GM23338 (cell line): ENCODE measurements around the gene TMEM132D. TPM values are rescaled to one million over a fixed set of nuclear protein-coding genes. Genes with fewer than 3 reads are reported as not detected.

Experiments used
- ATAC-seq: fragments of 200-7000 bp; cut with Tn5 transposase; 3 replicates; pipeline ENCODE4 v1.9.1; 2020
- DNase-seq: peaks from one replicate; pipeline ENCODE4 v3.0.0-alpha.2; 2015; ENCODE audit warnings: low spot score
- H2AFZ ChIP-seq: fragments of 200-600 bp; sonication (generic); 2 replicates; pipeline ENCODE4 v1.8.0; 2016; ENCODE audit warnings: antibody characterized with exemption, mild to moderate bottlenecking, moderate library complexity
- H3F3A ChIP-seq: fragments of 200-600 bp; sonication (generic); replicated peaks from 2 replicates; pipeline ENCODE4 v1.8.0; 2017; ENCODE audit warnings: antibody characterized with exemption, mixed run types, low read depth
- H3K27ac ChIP-seq: fragments of 200-600 bp; sonication (generic); 2 replicates; pipeline ENCODE4 v1.6.1; 2016; ENCODE audit warnings: low read depth
- H3K27me3 ChIP-seq: fragments of 200-600 bp; sonication (generic); 2 replicates; pipeline ENCODE4 v1.8.0; 2016; ENCODE audit warnings: mild to moderate bottlenecking, mixed run types, moderate library complexity; ENCODE audit not compliant: insufficient read depth
- H3K36me3 ChIP-seq: fragments of 200-600 bp; sonication (generic); 2 replicates; pipeline ENCODE4 v1.8.0; 2016; ENCODE audit warnings: mild to moderate bottlenecking; ENCODE audit not compliant: insufficient read depth
- H3K4me1 ChIP-seq: fragments of 200-600 bp; sonication (generic); 2 replicates; pipeline ENCODE4 v1.8.0; 2016; ENCODE audit warnings: mild to moderate bottlenecking, moderate library complexity; ENCODE audit not compliant: insufficient read depth
- H3K4me2 ChIP-seq: fragments of 200-600 bp; sonication (generic); 2 replicates; pipeline ENCODE4 v1.7.1; 2017; ENCODE audit warnings: mixed run types
- H3K4me3 ChIP-seq: fragments of 200-600 bp; sonication (generic); 2 replicates; pipeline ENCODE4 v1.6.1; 2016; ENCODE audit warnings: mixed run types
- H3K79me2 ChIP-seq: fragments of 200-600 bp; sonication (generic); replicated peaks from 2 replicates; pipeline ENCODE4 v1.8.0; 2017; ENCODE audit warnings: mild to moderate bottlenecking; ENCODE audit not compliant: insufficient read depth
- H3K9me2 ChIP-seq: fragments of 200-600 bp; sonication (generic); 2 replicates; pipeline ENCODE4 v1.8.0; 2017; ENCODE audit not compliant: insufficient read depth
- H4K20me1 ChIP-seq: fragments of 200-600 bp; sonication (generic); replicated peaks from 2 replicates; pipeline ENCODE4 v1.8.0; 2017; ENCODE audit warnings: mild to moderate bottlenecking; ENCODE audit not compliant: insufficient read depth
- H3K27ac Mint-ChIP-seq: 2 replicates; pipeline ENCODE4 v1.8.0; 2020; ENCODE audit warnings: inconsistent platforms, mild to moderate bottlenecking, moderate library complexity, mixed read lengths
- H3K27me3 Mint-ChIP-seq: 3 replicates; pipeline ENCODE4 v1.8.0; 2022; ENCODE audit warnings: low read depth, mild to moderate bottlenecking, moderate library complexity, mixed read lengths, inconsistent platforms; ENCODE audit not compliant: insufficient read depth, poor library complexity
- H3K36me3 Mint-ChIP-seq: 3 replicates; pipeline ENCODE4 v1.8.0; 2021; ENCODE audit warnings: low read depth, mild to moderate bottlenecking, inconsistent platforms, moderate library complexity, mixed read lengths
- H3K4me1 Mint-ChIP-seq: 3 replicates; pipeline ENCODE4 v1.8.0; 2020; ENCODE audit warnings: mild to moderate bottlenecking, inconsistent platforms, mixed read lengths
- H3K4me3 Mint-ChIP-seq: 3 replicates; pipeline ENCODE4 v1.8.0; 2021; ENCODE audit warnings: moderate library complexity, mild to moderate bottlenecking, inconsistent platforms, mixed read lengths
- H3K9me3 Mint-ChIP-seq: 3 replicates; pipeline ENCODE4 v1.8.0; 2020; ENCODE audit warnings: moderate library complexity, mild to moderate bottlenecking, inconsistent platforms, mixed read lengths
- CREB1 ChIP-seq: fragments of 250-450 bp; sonication (Bioruptor Pico); IDR thresholded peaks from 2 replicates; pipeline ENCODE4 v1.5.0; 2020; ENCODE audit warnings: low read depth, mild to moderate bottlenecking, moderate library complexity
- EZH2 ChIP-seq: fragments of 200-600 bp; sonication (generic); IDR thresholded peaks from one replicate; pipeline ENCODE4 v1.8.0; 2017; ENCODE audit warnings: antibody characterized with exemption, mild to moderate bottlenecking, low read depth; ENCODE audit not compliant: unreplicated experiment
- EZH2phosphoT487 ChIP-seq: fragments of 200-600 bp; sonication (generic); IDR thresholded peaks from one replicate; pipeline ENCODE4 v1.8.1; 2018; ENCODE audit warnings: antibody characterized with exemption; ENCODE audit not compliant: unreplicated experiment
- JUNB ChIP-seq: IDR thresholded peaks from one replicate; pipeline ENCODE4 v1.6.1; 2016; ENCODE audit warnings: antibody characterized with exemption; ENCODE audit not compliant: unreplicated experiment
- polyA plus RNA-seq: library from polyadenylated mRNA; unstranded; fragments of >200 nt; fragmentation: Nextera tagmentation; extraction: Ambion mirVana; gene quantifications from 2 replicates; pipeline ENCODE4 v1.2.1, GENCODE V29; 2016
- total RNA-seq: library from RNA; depleted of rRNA; stranded (reverse); fragments of >200 nt; shearing (Covaris generic); gene quantifications from 2 replicates; pipeline ENCODE4 v1.2.3, GENCODE V29; 2014
- TF ChIP-seq, protein P1 (sequence below): IDR thresholded peaks from one replicate; pipeline ENCODE4 v1.6.1; 2018; ENCODE audit warnings: antibody characterized with exemption; ENCODE audit not compliant: unreplicated experiment
- TF ChIP-seq, protein P2 (sequence below): fragments of 250-450 bp; sonication (Bioruptor Pico); IDR thresholded peaks from 2 replicates; pipeline ENCODE4 v1.5.0; 2020; ENCODE audit warnings: mild to moderate bottlenecking, moderate library complexity
- TF ChIP-seq, protein P3 (sequence below), 2 experiments: fragments of 200-600 bp in 1 of 2; sonication (generic) in 1 of 2; conservative IDR thresholded peaks; 2 replicates each; pipeline versions ENCODE4 v1.5.1 to v1.6.1; 2016 to 2017; ENCODE audit warnings: antibody characterized with exemption in 2 of 2, low read depth in 2 of 2, mild to moderate bottlenecking in 2 of 2, moderate library complexity in 1 of 2

The TMEM132D gene
- total and polyA plus RNA-seq, 2 experiments from 2014 or later = 0.44 to 5.3 TPM

DNA sequence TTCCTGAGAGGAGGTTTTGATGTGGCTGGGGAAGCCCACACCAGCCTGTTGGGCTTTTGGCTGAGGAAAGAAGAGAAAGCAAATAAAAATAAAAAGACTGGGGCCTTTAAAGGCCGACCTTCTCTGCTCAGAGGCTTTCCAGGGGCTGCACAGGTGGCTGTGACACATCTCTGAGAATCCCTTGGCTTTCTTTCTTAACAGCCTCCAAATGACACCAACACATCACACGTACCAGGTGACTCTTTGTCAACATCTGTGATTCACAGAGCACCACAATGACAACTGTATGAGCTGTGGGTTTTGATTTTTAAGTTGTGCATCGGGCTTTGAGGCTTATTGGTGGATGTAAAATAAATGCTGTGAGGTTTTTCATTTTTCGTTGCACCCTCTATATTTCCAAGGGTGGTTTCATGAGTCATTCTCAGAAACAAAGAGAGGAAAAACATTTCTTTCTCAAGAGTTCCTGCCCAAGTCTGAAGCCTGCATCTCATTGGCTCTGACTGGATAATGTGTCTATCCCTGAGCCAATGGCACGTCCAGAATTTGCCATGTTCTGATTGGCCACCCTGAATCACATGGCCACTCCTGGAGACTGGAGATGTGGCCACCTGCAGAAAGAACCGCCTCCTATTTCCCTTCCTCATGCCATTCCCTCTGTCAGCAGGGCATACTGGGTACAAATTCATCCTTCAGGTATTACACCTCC is 701.6 kb downstream of the TMEM132D start (continued):
- TF ChIP-seq, protein P1, sequence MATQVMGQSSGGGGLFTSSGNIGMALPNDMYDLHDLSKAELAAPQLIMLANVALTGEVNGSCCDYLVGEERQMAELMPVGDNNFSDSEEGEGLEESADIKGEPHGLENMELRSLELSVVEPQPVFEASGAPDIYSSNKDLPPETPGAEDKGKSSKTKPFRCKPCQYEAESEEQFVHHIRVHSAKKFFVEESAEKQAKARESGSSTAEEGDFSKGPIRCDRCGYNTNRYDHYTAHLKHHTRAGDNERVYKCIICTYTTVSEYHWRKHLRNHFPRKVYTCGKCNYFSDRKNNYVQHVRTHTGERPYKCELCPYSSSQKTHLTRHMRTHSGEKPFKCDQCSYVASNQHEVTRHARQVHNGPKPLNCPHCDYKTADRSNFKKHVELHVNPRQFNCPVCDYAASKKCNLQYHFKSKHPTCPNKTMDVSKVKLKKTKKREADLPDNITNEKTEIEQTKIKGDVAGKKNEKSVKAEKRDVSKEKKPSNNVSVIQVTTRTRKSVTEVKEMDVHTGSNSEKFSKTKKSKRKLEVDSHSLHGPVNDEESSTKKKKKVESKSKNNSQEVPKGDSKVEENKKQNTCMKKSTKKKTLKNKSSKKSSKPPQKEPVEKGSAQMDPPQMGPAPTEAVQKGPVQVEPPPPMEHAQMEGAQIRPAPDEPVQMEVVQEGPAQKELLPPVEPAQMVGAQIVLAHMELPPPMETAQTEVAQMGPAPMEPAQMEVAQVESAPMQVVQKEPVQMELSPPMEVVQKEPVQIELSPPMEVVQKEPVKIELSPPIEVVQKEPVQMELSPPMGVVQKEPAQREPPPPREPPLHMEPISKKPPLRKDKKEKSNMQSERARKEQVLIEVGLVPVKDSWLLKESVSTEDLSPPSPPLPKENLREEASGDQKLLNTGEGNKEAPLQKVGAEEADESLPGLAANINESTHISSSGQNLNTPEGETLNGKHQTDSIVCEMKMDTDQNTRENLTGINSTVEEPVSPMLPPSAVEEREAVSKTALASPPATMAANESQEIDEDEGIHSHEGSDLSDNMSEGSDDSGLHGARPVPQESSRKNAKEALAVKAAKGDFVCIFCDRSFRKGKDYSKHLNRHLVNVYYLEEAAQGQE = no peak
- TF ChIP-seq, protein P2, sequence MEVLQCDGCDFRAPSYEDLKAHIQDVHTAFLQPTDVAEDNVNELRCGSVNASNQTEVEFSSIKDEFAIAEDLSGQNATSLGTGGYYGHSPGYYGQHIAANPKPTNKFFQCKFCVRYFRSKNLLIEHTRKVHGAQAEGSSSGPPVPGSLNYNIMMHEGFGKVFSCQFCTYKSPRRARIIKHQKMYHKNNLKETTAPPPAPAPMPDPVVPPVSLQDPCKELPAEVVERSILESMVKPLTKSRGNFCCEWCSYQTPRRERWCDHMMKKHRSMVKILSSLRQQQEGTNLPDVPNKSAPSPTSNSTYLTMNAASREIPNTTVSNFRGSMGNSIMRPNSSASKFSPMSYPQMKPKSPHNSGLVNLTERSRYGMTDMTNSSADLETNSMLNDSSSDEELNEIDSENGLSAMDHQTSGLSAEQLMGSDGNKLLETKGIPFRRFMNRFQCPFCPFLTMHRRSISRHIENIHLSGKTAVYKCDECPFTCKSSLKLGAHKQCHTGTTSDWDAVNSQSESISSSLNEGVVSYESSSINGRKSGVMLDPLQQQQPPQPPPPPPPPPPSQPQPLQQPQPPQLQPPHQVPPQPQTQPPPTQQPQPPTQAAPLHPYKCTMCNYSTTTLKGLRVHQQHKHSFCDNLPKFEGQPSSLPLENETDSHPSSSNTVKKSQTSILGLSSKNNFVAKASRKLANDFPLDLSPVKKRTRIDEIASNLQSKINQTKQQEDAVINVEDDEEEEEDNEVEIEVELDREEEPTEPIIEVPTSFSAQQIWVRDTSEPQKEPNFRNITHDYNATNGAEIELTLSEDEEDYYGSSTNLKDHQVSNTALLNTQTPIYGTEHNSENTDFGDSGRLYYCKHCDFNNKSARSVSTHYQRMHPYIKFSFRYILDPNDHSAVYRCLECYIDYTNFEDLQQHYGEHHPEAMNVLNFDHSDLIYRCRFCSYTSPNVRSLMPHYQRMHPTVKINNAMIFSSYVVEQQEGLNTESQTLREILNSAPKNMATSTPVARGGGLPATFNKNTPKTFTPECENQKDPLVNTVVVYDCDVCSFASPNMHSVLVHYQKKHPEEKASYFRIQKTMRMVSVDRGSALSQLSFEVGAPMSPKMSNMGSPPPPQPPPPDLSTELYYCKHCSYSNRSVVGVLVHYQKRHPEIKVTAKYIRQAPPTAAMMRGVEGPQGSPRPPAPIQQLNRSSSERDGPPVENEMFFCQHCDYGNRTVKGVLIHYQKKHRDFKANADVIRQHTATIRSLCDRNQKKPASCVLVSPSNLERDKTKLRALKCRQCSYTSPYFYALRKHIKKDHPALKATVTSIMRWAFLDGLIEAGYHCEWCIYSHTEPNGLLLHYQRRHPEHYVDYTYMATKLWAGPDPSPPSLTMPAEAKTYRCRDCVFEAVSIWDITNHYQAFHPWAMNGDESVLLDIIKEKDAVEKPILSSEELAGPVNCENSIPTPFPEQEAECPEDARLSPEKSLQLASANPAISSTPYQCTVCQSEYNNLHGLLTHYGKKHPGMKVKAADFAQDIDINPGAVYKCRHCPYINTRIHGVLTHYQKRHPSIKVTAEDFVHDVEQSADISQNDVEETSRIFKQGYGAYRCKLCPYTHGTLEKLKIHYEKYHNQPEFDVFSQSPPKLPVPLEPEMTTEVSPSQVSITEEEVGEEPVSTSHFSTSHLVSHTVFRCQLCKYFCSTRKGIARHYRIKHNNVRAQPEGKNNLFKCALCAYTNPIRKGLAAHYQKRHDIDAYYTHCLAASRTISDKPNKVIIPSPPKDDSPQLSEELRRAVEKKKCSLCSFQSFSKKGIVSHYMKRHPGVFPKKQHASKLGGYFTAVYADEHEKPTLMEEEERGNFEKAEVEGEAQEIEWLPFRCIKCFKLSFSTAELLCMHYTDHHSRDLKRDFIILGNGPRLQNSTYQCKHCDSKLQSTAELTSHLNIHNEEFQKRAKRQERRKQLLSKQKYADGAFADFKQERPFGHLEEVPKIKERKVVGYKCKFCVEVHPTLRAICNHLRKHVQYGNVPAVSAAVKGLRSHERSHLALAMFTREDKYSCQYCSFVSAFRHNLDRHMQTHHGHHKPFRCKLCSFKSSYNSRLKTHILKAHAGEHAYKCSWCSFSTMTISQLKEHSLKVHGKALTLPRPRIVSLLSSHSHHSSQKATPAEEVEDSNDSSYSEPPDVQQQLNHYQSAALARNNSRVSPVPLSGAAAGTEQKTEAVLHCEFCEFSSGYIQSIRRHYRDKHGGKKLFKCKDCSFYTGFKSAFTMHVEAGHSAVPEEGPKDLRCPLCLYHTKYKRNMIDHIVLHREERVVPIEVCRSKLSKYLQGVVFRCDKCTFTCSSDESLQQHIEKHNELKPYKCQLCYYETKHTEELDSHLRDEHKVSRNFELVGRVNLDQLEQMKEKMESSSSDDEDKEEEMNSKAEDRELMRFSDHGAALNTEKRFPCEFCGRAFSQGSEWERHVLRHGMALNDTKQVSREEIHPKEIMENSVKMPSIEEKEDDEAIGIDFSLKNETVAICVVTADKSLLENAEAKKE = no peak
- TF ChIP-seq EZH2 = no peak

DNA sequence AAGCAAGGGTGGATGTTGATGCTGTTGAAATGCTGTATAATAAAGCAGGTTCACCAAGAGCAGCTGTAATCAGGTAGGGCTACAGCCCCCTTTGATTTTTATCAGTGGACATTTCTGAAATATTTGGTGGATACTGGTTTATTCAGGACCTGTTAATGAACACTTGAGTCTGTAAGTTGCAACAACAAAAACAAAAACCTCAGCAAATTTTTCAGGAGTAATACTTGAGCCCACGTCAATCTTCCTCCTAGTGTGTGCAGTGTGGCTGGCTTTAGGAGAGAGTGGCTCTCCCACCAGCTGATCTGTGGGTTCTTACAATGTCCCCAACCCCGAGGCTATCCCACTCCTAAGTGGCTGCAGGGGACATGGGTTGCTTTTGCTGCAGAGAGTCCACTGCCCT is 702.8 kb downstream of the TMEM132D start:
- Histone ChIP-seq H3K27me3 (no peaks in the 10 kb centered on the region), H3K9me2 (no peaks in the 10 kb centered on the region), H3K79me2 (no peaks in the 10 kb centered on the region), H3K27ac (no peak overlapping the region), H3K4me1 (no peaks in the 10 kb centered on the region), H2AFZ (no peak overlapping the region), H3K4me3 (no peak overlapping the region), H3K4me2 (no peak overlapping the region), H3K36me3 (no peaks in the 10 kb centered on the region; the same call in 1 of the 2 replicates), H4K20me1 (no peaks in the 10 kb centered on the region), H3F3A (no peaks in the 10 kb centered on the region)
- no peak for DNase-seq
- Mint-ChIP-seq H3K36me3 (peaks cover 59% of the 10 kb centered on the region), H3K27me3 (peaks cover 5% of the 10 kb centered on the region), H3K9me3 (peaks cover 96% of the 10 kb centered on the region), H3K4me1 (no peaks in the 10 kb centered on the region), H3K27ac (no peak overlapping the region), H3K4me3 (no peak overlapping the region)
- no peak for ATAC-seq
- TF ChIP-seq EZH2 (no peak), CREB1 (CRISPR knock-in tag) (no peak), JUNB (no peak), EZH2phosphoT487 (no peak)
- TF ChIP-seq, protein P1 = no peak
- TF ChIP-seq, protein P3, sequence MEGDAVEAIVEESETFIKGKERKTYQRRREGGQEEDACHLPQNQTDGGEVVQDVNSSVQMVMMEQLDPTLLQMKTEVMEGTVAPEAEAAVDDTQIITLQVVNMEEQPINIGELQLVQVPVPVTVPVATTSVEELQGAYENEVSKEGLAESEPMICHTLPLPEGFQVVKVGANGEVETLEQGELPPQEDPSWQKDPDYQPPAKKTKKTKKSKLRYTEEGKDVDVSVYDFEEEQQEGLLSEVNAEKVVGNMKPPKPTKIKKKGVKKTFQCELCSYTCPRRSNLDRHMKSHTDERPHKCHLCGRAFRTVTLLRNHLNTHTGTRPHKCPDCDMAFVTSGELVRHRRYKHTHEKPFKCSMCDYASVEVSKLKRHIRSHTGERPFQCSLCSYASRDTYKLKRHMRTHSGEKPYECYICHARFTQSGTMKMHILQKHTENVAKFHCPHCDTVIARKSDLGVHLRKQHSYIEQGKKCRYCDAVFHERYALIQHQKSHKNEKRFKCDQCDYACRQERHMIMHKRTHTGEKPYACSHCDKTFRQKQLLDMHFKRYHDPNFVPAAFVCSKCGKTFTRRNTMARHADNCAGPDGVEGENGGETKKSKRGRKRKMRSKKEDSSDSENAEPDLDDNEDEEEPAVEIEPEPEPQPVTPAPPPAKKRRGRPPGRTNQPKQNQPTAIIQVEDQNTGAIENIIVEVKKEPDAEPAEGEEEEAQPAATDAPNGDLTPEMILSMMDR (conservative IDR thresholded peaks at IDR 0.05; ENCODE audit: low read depth in 2 of 2) = no peak
